ENCODE results near the gene LYPD6.
"Not testable (repeated sequence)": the region's sequence is repeated elsewhere in the genome, so short reads cannot be mapped to it uniquely, and the experiment has no call there.

LYPD6 gene

GRCh38 chr2:149458502-149458901 is 128.1 kb downstream of the LYPD6 start:
- DNase-seq (ENCODE audit: low read depth) = no peak

DNA sequence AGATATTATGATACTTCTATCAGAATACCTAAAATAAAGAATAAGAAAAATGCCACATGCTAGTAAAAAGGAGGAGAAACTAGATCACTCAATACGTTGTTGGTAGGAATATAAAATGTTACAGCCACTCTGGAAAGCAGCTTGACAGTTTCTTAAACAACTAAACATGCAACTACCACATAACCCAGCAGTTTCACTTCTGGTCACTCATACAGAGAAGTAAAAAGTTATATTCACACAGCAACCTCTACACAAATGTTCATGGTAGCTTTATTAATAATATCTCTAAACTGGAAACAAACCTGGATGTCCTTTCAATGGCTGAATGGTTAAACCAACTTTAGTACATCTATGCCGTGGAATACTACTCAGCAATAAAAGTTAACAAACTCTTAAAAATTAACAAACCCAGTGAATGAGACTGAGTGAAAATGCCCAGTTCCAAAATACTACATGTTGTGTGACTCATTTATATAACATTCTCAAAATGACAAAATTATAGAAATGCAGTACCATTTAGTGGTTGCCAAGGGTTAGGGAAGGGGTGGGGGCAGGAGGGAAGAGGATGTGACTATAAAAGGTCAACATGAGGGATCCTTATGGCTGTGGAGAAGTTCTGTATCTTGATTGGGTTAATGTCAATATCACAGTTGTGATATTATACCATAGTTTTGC is 133.1 kb downstream of the LYPD6 start:
- no peak for DNase-seq (ENCODE audit: low read depth)

DNA sequence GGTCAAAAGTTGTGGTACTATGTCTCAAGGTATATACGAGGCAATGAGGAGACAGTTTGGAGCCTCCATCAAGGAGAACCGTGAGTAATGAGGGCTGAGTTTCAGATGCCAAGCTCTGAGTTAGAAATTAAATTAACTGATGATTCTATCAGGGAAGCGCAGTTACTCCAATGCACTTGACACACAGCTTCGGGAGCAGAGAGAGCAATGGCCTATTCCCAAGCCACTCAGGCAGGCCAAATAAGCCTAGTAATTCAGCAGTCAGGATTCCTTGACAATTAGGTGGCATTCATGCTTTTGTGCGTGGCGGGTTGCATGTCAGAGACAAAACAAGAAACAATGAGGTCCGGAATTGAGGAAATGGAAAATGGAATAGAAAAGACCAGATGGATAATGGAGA is 134.0 kb downstream of the LYPD6 start:
- no peak for DNase-seq (ENCODE audit: low read depth)

- no peak for DNase-seq (ENCODE audit: low read depth)
Observed at GRCh38 chr2:149465873-149466272, 135.5 kb downstream of the LYPD6 start.

DNA sequence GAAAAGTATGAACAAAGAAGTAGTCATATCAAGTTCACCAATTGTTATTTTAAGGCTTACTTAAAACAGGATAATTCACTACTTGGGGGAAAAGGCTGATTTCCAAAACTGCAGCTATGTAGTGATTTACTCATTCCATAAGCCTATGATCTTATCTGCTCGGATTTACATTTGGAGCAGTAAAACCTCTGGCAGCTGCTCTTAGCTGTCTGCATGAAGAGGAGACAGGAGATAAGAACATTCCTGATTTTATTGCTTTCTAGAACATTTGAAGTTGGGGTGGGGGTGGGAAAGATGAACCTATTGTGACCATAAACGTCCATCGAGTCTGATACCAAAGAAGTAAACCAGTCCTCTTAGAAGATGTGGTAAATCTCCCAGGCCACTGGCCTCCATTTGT is 136.2 kb downstream of the LYPD6 start:
- DNase-seq (ENCODE audit: low read depth) = no peak

DNA sequence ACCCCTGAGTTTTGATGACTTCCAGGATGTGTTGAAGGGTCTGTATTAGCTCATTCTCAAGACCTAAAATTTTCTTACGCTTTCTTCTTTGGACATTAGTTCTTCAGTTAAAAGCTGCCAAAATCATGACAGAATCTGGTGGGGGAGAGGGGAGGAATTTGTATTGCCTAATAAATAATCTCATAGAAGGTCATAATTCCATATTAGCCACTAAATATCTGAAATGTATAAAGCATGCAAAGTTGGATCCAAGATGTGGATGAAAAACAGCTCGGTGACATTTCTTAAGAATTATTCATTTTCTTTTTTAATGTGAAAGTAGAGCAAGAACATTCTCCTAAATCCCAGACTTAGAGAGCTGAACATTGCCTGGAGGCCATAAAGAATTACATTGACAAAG is 137.0 kb downstream of the LYPD6 start:
- DNase-seq (ENCODE audit: low read depth) = no peak

- DNase-seq (ENCODE audit: low read depth) = no peak
Observed at GRCh38 chr2:149468636-149469035, 138.2 kb downstream of the LYPD6 start.

- no peak for DNase-seq (ENCODE audit: low read depth)
Observed at GRCh38 chr2:149470046-149470445, 139.7 kb downstream of the LYPD6 start.

DNA sequence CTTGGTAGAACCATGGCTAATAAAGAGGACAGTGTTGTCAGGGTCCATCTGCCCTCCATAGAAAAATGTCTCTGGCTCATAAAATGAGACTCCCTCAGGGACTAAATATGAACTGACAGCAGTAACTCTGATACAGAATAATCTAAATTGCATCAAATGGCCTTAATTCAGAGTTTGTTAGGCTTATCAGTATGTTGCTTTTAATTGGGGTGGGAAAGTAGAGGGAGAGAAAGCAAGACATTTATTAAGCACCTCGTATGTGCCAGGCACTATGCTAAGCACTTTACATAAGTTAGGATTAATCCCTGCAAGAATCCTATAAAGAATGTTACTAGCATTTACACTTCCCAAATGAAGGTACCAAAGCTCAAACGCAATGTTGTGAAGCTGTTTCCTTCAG is 142.0 kb downstream of the LYPD6 start:
- DNase-seq (ENCODE audit: low read depth) = no peak

DNA sequence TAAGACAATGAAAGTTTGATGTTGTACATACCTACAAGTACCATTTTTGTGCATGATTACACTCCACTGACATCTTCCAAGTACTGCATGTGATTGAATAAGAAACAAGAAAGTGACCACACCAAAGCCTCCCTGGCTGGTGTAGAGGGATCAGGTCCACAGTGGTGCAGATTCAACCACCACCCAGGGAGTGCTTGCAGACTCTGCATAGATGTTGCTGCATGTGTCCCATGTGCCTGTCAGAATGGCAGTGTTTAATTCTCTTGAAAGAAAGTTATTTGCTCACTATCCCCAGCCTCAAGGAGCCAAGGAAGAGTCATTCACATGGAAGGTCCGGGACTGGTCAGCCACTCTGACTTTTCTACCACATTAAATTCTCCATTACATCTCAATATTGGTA is 142.7 kb downstream of the LYPD6 start:
- no peak for DNase-seq (ENCODE audit: low read depth)

DNA sequence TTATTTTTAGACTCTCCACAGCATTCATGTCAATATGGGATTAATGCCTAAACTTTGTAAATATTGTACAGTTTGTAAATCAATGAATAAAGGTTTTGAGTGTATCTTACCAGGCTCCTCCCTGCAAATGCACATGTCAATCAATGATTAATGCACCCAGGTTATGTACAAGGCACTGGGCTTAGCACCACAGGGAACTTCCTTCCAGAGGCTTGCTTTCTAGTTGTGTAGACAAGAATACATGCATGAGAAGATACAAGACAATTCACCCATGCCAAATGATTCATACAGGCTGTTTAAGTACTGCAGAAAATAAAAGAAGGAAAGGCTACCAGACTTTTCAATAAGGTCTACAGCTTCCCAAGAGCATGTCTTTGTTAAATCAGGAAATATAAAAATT is 143.1 kb downstream of the LYPD6 start:
- DNase-seq (ENCODE audit: low read depth) = no peak

DNA sequence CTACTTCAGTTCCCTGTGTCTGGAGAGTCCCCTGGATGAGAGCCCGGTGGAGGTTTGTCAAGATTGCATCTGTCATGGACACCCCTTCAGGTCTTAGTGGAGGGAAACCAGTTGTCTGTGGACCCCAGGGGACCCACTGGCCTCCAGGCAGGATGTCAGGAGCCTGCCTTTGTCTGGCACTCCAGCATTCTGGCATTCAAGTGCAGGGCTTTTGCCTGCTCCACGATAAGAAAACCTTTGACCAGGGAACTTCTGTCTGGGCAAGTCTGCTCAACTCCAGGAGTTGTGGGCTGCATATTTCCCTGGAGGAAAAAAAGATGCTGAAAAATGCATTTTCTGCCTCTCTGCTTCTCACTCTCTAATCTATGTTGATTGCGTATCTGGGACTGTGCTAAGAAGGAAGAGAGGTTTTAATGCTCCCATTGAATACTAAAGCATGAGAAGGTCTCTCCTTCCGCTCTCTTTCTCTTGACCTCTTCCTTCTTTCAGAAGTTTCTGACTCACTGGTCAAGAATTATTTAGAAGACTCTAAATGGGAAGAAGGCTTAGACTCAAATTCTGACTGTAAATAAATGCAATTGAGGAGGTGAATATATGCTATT is 152.7 kb downstream of the LYPD6 start:
- DNase-seq (ENCODE audit: low read depth) = no peak

DNA sequence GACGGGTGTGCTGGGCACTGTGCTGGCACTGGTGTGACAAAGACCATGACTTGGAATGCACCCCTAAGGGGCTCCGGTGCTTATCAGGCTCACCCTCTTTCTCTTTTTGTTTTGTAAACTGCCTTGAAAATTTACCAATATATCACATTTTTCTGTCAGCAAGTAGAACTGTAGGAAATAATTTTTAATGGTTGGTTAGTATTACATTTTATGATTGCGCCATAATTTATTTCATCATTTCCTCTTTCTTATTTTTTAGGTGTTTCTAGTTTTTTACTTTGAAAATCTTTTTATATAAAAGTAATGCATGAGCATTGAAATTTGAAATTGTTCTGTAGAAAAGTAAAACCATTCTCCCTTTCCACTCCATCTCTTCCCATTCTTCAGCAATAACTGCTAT is 156.3 kb downstream of the LYPD6 start:
- no peak for DNase-seq (ENCODE audit: low read depth)

DNA sequence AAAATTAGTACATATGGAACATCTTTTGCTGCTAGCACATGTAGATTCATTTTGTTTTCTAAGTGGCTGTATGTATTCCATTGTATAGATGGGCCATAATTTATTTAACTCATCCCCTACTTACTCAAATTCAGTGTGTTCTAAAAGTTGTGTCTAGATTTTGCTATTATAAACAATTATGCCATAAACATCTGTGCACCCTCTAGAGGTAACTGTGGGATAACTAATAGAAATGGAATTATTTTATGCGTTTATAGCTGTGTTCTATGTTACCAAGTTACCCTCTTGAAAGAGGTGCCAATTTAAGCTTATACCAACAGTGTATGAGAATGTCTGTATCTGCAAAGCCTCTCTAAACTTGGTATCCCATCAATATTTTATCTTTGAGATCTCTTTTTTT is 156.8 kb downstream of the LYPD6 start:
- DNase-seq (ENCODE audit: low read depth) = no peak

DNA sequence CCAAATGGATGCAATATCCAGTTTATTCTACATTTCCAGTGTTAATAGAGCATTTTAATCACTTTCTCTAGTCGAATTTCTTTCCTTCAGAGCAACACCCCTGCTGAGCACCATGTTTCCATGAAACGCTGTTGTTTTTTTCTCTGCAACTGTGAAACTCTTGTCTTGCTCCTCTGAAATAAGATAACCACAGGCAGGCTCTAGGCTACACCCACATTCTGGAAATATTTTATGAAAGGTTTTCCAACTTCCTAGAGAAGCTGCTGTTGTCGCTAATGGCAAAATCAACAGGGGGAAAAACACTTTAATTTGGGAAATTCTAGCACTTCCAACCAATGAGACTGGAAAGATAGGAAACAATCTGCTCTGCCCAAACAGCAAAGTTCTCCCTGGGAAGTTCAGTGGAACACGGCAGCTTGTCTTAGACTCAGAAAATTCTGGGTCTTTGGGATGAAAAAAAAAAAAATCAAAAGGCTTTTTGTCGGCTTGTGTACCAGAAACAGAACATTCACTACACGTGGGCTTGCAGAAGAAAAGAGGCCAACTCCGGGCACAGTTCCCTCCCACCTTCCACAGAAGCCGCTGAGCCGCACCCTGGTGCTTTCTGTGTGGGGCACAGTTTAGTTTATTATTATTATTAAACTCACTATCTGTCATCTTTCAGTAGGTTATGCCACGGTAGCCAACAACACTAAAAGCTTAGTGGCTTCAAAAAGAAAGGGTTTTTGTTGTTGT is 158.5 kb downstream of the LYPD6 start:
- DNase-seq (ENCODE audit: low read depth) = no peak

DNA sequence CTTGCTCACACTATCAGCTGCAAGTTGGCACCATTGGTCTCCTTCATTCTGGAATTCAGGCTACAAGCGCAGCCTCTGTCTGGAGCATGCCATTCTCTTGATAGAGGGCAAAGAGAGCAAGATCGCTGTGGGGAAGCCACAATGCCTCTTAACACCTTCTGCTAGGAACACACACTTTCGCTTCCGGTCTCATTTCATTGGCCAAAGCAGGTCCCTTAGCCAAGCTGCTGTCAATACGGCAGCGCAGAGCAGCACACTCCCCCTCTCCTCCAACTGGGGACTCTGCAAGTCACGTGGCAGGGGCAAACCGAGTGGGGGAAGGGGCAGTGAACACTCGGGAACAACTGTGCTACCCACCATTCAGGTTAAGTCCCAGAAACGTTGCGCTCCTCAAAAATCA is 159.1 kb downstream of the LYPD6 start:
- DNase-seq (ENCODE audit: low read depth) = no peak

DNA sequence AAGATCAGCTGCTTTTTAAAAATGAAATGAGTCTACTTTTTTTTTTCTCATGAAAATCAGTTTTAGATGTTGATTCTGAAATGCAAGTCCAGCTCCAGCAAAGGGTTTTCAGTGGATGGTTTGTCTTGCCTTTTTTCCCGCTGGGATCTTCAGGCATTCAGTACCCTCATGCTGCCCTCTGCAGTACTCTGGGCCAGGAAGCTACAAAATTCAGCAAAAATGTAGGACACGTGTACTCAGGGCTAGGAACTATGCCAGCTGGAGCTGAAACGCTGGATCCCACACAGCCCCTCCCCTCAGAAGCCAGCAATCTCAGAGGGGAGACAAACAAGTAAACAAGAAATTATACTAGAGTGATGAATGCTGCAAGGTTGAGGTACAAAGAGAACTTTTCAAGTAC is 159.9 kb downstream of the LYPD6 start:
- DNase-seq (ENCODE audit: low read depth) = no peak

DNA sequence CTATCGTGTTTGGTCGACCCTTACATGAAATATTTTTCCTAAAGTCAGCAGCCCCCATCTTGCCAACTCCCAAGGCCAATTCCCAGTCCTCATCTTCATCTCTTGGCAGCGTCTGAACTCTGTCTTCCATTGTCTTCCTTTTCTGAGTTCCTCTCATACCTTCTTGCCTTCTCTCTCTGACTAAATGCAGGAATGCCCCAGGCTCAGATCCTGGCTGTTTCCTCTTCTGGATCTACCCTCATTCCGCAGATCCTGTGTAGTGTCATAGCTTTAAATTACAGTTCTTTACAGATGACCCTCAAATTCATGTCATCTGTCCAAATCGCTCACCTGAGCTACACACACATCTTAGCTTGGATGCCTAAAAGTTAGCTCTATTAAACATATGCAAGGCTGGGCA is 162.5 kb downstream of the LYPD6 start:
- no peak for DNase-seq (ENCODE audit: low read depth)

DNA sequence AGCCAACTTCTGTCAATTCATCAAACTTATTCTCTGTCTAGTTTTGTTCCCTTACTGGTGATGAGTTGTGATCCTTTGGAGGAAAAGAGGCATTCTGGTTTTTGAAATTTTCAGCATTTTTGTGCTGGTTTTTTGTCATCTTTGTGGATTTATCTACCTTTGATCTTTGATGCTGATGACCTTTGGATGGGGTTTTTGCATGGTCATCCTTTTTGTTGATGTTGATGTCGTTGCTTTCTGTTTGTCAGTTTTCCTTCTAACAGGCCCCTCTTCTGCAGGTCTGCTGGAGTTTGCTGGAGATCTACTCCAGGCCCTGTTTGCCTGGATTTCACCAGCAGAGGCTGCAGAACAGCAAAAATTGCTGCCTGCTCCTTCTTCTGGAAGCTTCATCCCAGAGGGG is 168.8 kb downstream of the LYPD6 start:
- DNase-seq (ENCODE audit: low read depth) = not testable (repeated sequence)

DNA sequence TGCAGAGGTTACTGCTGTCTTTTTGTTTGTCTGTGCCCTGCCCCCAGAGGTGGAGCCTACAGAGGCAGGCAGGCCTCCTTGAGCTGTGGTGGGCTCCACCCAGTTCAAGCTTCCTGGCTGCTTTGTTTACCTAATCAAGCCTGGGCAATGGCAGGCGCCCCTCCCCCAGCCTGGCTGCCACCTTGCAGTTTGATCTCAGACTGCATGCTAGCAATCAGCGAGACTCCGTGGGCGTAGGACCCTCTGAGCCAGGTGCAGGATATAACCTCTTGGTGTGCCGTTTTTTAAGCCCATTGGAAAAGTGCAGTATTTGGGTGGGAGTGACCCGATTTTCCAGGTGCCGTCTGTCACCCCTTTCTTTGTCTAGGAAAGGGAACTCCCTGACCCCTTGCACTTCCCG is 176.4 kb downstream of the LYPD6 start:
- DNase-seq (ENCODE audit: low read depth) = not testable (repeated sequence)

DNA sequence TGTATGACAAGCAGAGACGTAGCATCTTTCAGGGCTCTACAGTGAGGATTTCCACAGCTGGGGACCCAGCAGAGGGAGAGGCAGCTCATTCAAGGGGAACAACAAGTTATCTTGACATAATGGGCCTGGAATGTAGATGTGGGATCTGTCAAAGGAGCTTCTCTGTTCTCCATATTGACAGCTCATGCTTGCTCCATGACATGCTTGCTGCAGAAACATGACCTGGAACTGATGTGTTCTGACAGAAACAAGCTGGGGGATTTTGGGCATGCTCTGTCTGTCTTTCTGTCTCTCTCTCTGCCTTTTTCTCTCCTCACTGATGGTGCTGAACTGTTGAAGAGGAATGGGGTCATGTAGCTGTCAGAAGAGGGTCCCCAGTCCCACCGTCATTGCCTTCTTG is 177.6 kb downstream of the LYPD6 start:
- no peak for DNase-seq (ENCODE audit: low read depth)

- no peak for DNase-seq (ENCODE audit: low read depth)
Observed at GRCh38 chr2:149513461-149513860, 183.1 kb downstream of the LYPD6 start.

All from stimulated activated CD8-positive, alpha-beta memory T cell treated with anti-CD3 and anti-CD28 coated beads, Interleukin-15, amount 100 ng/mL, for 1 hour (primary cell).